HCT116 (cell line): ENCODE measurements around the gene ANP32D. TPM values are rescaled to one million over a fixed set of nuclear protein-coding genes. Genes with fewer than 3 reads are reported as not detected.

Experiments
- ATAC-seq: fragments of 200-7000 bp; cut with Tn5 transposase; 2 replicates; pipeline ENCODE4 v1.9.1; 2020; ENCODE audit warnings: mild to moderate bottlenecking, moderate library complexity
- Bru-seq: library from RNA; stranded (reverse); fragments of 400-500 nt; gene quantifications from one replicate; lab custom pipeline; 2021; lab: Mats Ljungman, UMichigan
- BruChase-seq, 2 experiments: library from RNA; stranded (reverse); fragments of 400-500 nt; gene quantifications; one replicate each; lab custom pipeline; 2021; lab: Mats Ljungman, UMichigan
- BruUV-seq: library from RNA; stranded (reverse); fragments of 400-500 nt; replicated peaks from 2 replicates; lab custom pipeline; 2021; lab: Mats Ljungman, UMichigan
- CTCF ChIA-PET: fragments of 300-600 bp; sonication (Branson Sonifier 250); formaldehyde crosslinking; loops from one replicate; lab custom pipeline; 2021; ENCODE audit warnings: antibody characterized with exemption; lab: Charles Lee
- POLR2A ChIA-PET: fragments of 300-600, 350-600 bp; sonication (Branson Sonifier 250); formaldehyde crosslinking; loops from one replicate; lab custom pipeline; 2021; ENCODE audit warnings: antibody characterized with exemption; lab: Charles Lee
- RAD21 ChIA-PET, 2 experiments: fragments of 300-600 bp; sonication (Branson Sonifier 250); formaldehyde crosslinking; loops; one replicate each; lab custom pipeline; 2023; ENCODE audit warnings: low total read pairs in 2 of 2; ENCODE audit not compliant: uncharacterized antibody in 2 of 2, unreplicated experiment in 2 of 2, low non-redundant PET in 1 of 2; lab: Charles Lee
- DNase-seq: peaks from one replicate; pipeline ENCODE4 v3.0.0-alpha.2; 2010; ENCODE audit warnings: low read depth, low spot score
- H2AFZ ChIP-seq: fragments of 200-600 bp; shearing (Covaris generic), sonication (generic); 2 replicates; pipeline ENCODE4 v1.6.1; 2017; ENCODE audit warnings: low read depth, mixed run types, mixed read lengths, antibody characterized with exemption, low read length; ENCODE audit not compliant: poor library complexity, severe bottlenecking
- H3K27ac ChIP-seq: 2 replicates; pipeline ENCODE4 v1.5.1; 2012; ENCODE audit warnings: low read depth, low read length
- H3K27me3 ChIP-seq: fragments of 200-600 bp; sonication (generic); 2 replicates; pipeline ENCODE4 v1.6.1; 2016; ENCODE audit warnings: mixed run types, low read length, mixed read lengths; ENCODE audit not compliant: insufficient read depth
- H3K36me3 ChIP-seq, 2 experiments: fragments of 200-500 bp in 1 of 2; fragments of 200-600 bp in 1 of 2; sonication (Bioruptor generic) in 1 of 2; sonication (generic) in 1 of 2; 2 replicates each; pipeline versions ENCODE4 v1.5.1 to v1.6.1; 2014 to 2016; ENCODE audit warnings: low read length in 2 of 2, inconsistent platforms in 1 of 2, mixed read lengths in 1 of 2, mixed run types in 1 of 2; ENCODE audit not compliant: insufficient read depth in 2 of 2, control insufficient read depth in 1 of 2
- H3K4me1 ChIP-seq, 2 experiments: fragments of 200-600 bp in 1 of 2; sonication (generic) in 1 of 2; 2 replicates each; pipeline versions ENCODE4 v1.5.1 to v1.6.1; 2012 to 2017; ENCODE audit warnings: low read length in 2 of 2, inconsistent platforms in 1 of 2, mild to moderate bottlenecking in 1 of 2, mixed read lengths in 1 of 2, mixed run types in 1 of 2, moderate library complexity in 1 of 2; ENCODE audit not compliant: insufficient read depth in 2 of 2, control insufficient read depth in 1 of 2
- H3K4me2 ChIP-seq: fragments of 200-600 bp; sonication (generic); 2 replicates; pipeline ENCODE4 v1.6.1; 2017; ENCODE audit warnings: mixed run types, low read length, mixed read lengths
- H3K4me3 ChIP-seq, 2 experiments: fragments of 200-600 bp in 1 of 2; sonication (generic) in 1 of 2; replicated peaks in 1 of 2; 2 replicates each; pipeline ENCODE4 v1.5.1; 2011 to 2016; ENCODE audit warnings: low read length in 2 of 2, control low read depth in 1 of 2, low read depth in 1 of 2, mild to moderate bottlenecking in 1 of 2, mixed read lengths in 1 of 2, mixed run types in 1 of 2
- H3K79me2 ChIP-seq: fragments of 200-600 bp; sonication (generic); 2 replicates; pipeline ENCODE4 v1.6.1; 2017; ENCODE audit warnings: mild to moderate bottlenecking, mixed run types, low read length, moderate library complexity, mixed read lengths; ENCODE audit not compliant: insufficient read depth
- H3K9ac ChIP-seq: fragments of 200-600 bp; sonication (generic); 2 replicates; pipeline ENCODE4 v1.6.1; 2016; ENCODE audit warnings: low read length, mixed read lengths
- H3K9me2 ChIP-seq: fragments of 200-600 bp; sonication (generic), shearing (Covaris generic); 2 replicates; pipeline ENCODE4 v1.6.1; 2017; ENCODE audit warnings: mixed run types, mild to moderate bottlenecking, moderate library complexity; ENCODE audit not compliant: insufficient read depth
- H3K9me3 ChIP-seq, 2 experiments: fragments of 200-500 bp in 1 of 2; fragments of 200-600 bp in 1 of 2; sonication (Bioruptor generic) in 1 of 2; sonication (generic) in 1 of 2; 2 replicates each; pipeline ENCODE4 v1.6.1; 2014 to 2017; ENCODE audit warnings: low read length in 2 of 2, mixed read lengths in 2 of 2, inconsistent platforms in 1 of 2, low read depth in 1 of 2, mild to moderate bottlenecking in 1 of 2, mixed run types in 1 of 2, moderate library complexity in 1 of 2; ENCODE audit not compliant: control insufficient read depth in 1 of 2, insufficient read depth in 1 of 2
- H4K20me1 ChIP-seq: fragments of 200-600 bp; sonication (generic), shearing (Covaris generic); 2 replicates; pipeline ENCODE4 v1.6.1; 2017; ENCODE audit warnings: mixed run types, mild to moderate bottlenecking, moderate library complexity; ENCODE audit not compliant: insufficient read depth
- ATF3 ChIP-seq: IDR thresholded peaks from 2 replicates; pipeline ENCODE4 v1.6.1; 2012
- CBX3 ChIP-seq: IDR thresholded peaks from 2 replicates; pipeline ENCODE4 v1.6.1; 2012; ENCODE audit warnings: low read depth
- CEBPB ChIP-seq: IDR thresholded peaks from 2 replicates; pipeline ENCODE4 v1.6.1; 2012; ENCODE audit warnings: low read depth
- CTCF ChIP-seq, 3 experiments: fragments of 200-600 bp in 1 of 3; sonication (generic) in 1 of 3; IDR thresholded peaks in 2 of 3; conservative IDR thresholded peaks in 1 of 3; 2 replicates each; pipeline ENCODE4 v1.5.1; 2012 to 2017; ENCODE audit warnings: low read depth in 2 of 3, low read length in 2 of 3, antibody characterized with exemption in 1 of 3, borderline replicate concordance in 1 of 3, control low read depth in 1 of 3, mild to moderate bottlenecking in 1 of 3, mixed read lengths in 1 of 3, mixed run types in 1 of 3, moderate library complexity in 1 of 3; ENCODE audit not compliant: insufficient read depth in 1 of 3
- EGR1 ChIP-seq: IDR thresholded peaks from 2 replicates; pipeline ENCODE4 v1.6.1; 2012; ENCODE audit warnings: low read depth
- ELF1 ChIP-seq: IDR thresholded peaks from 2 replicates; pipeline ENCODE4 v1.6.1; 2012; ENCODE audit warnings: low read depth, borderline replicate concordance
- EZH2phosphoT487 ChIP-seq: fragments of 200-600 bp; IDR thresholded peaks from 2 replicates; pipeline ENCODE4 v1.6.1; 2018; ENCODE audit warnings: antibody characterized with exemption, borderline replicate concordance
- FOSL1 ChIP-seq: IDR thresholded peaks from 2 replicates; pipeline ENCODE4 v1.6.1; 2012; ENCODE audit warnings: low read depth
- MAX ChIP-seq: IDR thresholded peaks from 2 replicates; pipeline ENCODE4 v1.6.1; 2012
- POLR2AphosphoS5 ChIP-seq: IDR thresholded peaks from 2 replicates; pipeline ENCODE4 v1.6.1; 2011; ENCODE audit warnings: mild to moderate bottlenecking, low read depth, low read length, moderate library complexity
- RAD21 ChIP-seq: IDR thresholded peaks from 2 replicates; pipeline ENCODE4 v1.6.1; 2012; ENCODE audit warnings: low read depth, mild to moderate bottlenecking
- REST ChIP-seq: IDR thresholded peaks from 2 replicates; pipeline ENCODE4 v1.6.1; 2012; ENCODE audit warnings: low read depth
- SIN3A ChIP-seq: IDR thresholded peaks from 2 replicates; pipeline ENCODE4 v1.6.1; 2012; ENCODE audit warnings: low read depth
- SP1 ChIP-seq: IDR thresholded peaks from 2 replicates; pipeline ENCODE4 v1.6.1; 2012; ENCODE audit warnings: low read depth
- SRF ChIP-seq: IDR thresholded peaks from 2 replicates; pipeline ENCODE4 v1.6.1; 2012; ENCODE audit warnings: low read depth
- TCF7L2 ChIP-seq: IDR thresholded peaks from 2 replicates; pipeline ENCODE4 v1.7.0; 2011; ENCODE audit warnings: borderline replicate concordance, inconsistent platforms; ENCODE audit not compliant: insufficient read depth, insufficient read length; ENCODE audit errors: extremely low read depth
- ZBTB33 ChIP-seq: IDR thresholded peaks from 2 replicates; pipeline ENCODE4 v1.6.1; 2011; ENCODE audit warnings: mild to moderate bottlenecking, low read length, moderate library complexity; ENCODE audit not compliant: insufficient replicate concordance; ENCODE audit errors: extremely low read depth
- ZNF274 ChIP-seq: fragments of 200-500 bp; sonication (Bioruptor generic); IDR thresholded peaks from 2 replicates; pipeline ENCODE4 v1.6.1; 2014; ENCODE audit warnings: mild to moderate bottlenecking, low read depth, low read length, inconsistent platforms
- intact Hi-C: fragments of 100-400 bp; cut with micrococcal nuclease; formaldehyde crosslinking; loops from 2 replicates; pipeline ENCODE4 v1.10.0; 2022
- long read RNA-seq: library from polyadenylated mRNA; unstranded; transcript quantifications from one replicate; pipeline ENCODE4 v2.0.0, GENCODE V29; 2021; ENCODE audit not compliant: unreplicated experiment
- polyA plus RNA-seq: library from polyadenylated mRNA; unstranded; fragments of >200 nt; gene quantifications from 2 replicates; pipeline ENCODE4 v1.2.1, GENCODE V29; 2012; ENCODE audit warnings: missing spikeins
- total RNA-seq: library from RNA; stranded (reverse); gene quantifications from one replicate; pipeline ENCODE4 v1.2.1, GENCODE V29; 2021; ENCODE audit not compliant: unreplicated experiment

ANP32D gene
- not detected for total RNA-seq
- not detected in 2 replicates for polyA plus RNA-seq
- Bru-seq, nascent RNA: not detected
- percentile 31 among the genes with signal in this experiment for BruChase-seq, experiment 1, labeled RNA remaining after a 6-hour chase
- BruChase-seq, experiment 2, labeled RNA remaining after a 2-hour chase: percentile 33 among the genes with signal in this experiment
- long read RNA-seq: 0 reads

- H3K9me3 ChIP-seq: peaks cover 0 to 5% of the 10 kb centered on the region in 2 experiments; a peak in 1 of 4 replicates
- POLR2A ChIA-PET: no interaction called here
- no peak within 1 kb of the TSS for H2AFZ ChIP-seq
- ATAC-seq (no peak), DNase-seq (no peak)
- H3K4me2 ChIP-seq: no peak within 1 kb of the TSS
- no TSS peak for BruUV-seq
- no peaks in the 10 kb centered on the region for H3K9me2 ChIP-seq
- H3K4me3 ChIP-seq: no peak within 1 kb of the TSS
- RAD21 ChIA-PET: no interaction called here
- H4K20me1 ChIP-seq: no peaks in the 10 kb centered on the region
- no peaks in the 10 kb centered on the region for H3K36me3 ChIP-seq
- no peaks in the 10 kb centered on the region for H3K79me2 ChIP-seq
- CTCF ChIA-PET: no interaction called here
- H3K27me3 ChIP-seq: no peaks in the 10 kb centered on the region
- no peak within 1 kb of the TSS for H3K27ac ChIP-seq
- intact Hi-C loops: no loop called here
- H3K4me1 ChIP-seq: no peaks in the 10 kb centered on the region
- TF ChIP-seq ATF3: no peak
- no peak for TF ChIP-seq ZBTB33
- no peak for TF ChIP-seq TCF7L2
- TF ChIP-seq ZNF274: no peak
- TF ChIP-seq REST: no peak
- no peak for TF ChIP-seq SIN3A
- TF ChIP-seq ELF1: no peak
- no peak for TF ChIP-seq MAX
- TF ChIP-seq POLR2AphosphoS5: no peak
- TF ChIP-seq SP1: no peak
- no peak for TF ChIP-seq CEBPB
- no peak for TF ChIP-seq EZH2phosphoT487
- no peak for TF ChIP-seq EGR1
- no peak for TF ChIP-seq FOSL1
- TF ChIP-seq CBX3: no peak
- TF ChIP-seq SRF: no peak
- TF ChIP-seq CTCF (IDR thresholded peaks at IDR 0.05 in 2 of 3, conservative IDR thresholded peaks at IDR 0.05 in 1 of 3; ENCODE audit: borderline replicate concordance in 1 of 3, insufficient read depth in 1 of 3, low read depth in 2 of 3, low read length in 2 of 3): no peak
- TF ChIP-seq RAD21: no peak
- TF ChIP-seq, all 23 proteins: peak for 0
- no peak within 1 kb of the TSS for H3K9ac ChIP-seq
Measured at GRCh38 chr12:48472259-48472658, at the start of gene ANP32D. Gene ANP32D, plus strand, starts transcription at chr12:48472559. Its CDS starts 106 bp downstream, at chr12:48472665.
